ENCODE data around the gene XRN2. TPM values are rescaled to one million over a fixed set of nuclear protein-coding genes. Genes with fewer than 3 reads are reported as not detected.

The XRN2 gene, protein sequence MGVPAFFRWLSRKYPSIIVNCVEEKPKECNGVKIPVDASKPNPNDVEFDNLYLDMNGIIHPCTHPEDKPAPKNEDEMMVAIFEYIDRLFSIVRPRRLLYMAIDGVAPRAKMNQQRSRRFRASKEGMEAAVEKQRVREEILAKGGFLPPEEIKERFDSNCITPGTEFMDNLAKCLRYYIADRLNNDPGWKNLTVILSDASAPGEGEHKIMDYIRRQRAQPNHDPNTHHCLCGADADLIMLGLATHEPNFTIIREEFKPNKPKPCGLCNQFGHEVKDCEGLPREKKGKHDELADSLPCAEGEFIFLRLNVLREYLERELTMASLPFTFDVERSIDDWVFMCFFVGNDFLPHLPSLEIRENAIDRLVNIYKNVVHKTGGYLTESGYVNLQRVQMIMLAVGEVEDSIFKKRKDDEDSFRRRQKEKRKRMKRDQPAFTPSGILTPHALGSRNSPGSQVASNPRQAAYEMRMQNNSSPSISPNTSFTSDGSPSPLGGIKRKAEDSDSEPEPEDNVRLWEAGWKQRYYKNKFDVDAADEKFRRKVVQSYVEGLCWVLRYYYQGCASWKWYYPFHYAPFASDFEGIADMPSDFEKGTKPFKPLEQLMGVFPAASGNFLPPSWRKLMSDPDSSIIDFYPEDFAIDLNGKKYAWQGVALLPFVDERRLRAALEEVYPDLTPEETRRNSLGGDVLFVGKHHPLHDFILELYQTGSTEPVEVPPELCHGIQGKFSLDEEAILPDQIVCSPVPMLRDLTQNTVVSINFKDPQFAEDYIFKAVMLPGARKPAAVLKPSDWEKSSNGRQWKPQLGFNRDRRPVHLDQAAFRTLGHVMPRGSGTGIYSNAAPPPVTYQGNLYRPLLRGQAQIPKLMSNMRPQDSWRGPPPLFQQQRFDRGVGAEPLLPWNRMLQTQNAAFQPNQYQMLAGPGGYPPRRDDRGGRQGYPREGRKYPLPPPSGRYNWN
- total RNA-seq (2022; extraction: Qiagen RNA extraction): 89.2 to 119 TPM (median 99.0 TPM) in 5 replicates

DNA sequence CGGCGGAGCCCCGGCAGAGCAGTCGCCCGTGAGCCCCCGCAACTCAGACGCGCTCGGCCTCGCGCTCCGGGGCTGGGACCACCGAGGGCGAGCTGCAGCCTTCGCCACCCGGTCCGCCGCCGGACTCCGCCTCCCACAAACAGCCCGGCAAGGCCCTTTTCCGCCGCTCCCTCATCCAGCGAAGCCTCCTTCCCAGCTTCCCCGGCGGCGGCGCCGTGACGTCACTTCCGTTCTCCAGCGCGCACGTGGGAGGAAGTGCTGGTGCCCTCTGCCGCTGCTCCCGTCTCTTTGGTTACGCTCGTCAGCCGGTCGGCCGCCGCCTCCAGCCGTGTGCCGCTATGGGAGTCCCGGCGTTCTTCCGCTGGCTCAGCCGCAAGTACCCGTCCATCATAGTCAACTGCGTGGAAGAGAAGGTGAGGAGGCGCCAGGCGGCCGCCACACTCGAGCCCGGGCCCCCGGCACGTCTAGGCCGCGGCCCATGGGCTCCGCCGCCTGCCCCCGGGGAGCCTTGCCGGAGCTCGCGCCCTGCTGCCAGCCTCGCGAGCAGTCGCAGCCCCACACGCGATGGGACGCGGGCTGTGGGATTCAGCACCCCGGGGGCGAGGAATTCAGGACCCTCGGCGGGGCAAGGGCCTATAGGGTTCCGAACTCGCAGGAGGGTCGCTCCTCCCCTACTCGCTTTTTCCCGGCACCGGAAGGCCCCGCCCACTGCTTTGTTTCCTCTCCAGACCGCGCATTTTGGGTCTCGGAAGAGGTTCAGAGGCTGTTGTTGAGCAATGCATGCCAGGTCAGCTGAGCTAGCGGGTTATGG is at the start of gene XRN2:
XRN2 (plus strand) TSS at position 271 of the 811 bp plus-strand sequence; CDS start at position 339, 68 bp downstream.

GRCh38 chr20:21397341-21398108 is 94.4 kb downstream of the XRN2 start, which contains the start of gene NKX2-4:
NKX2-4 (minus strand) TSS chr20:21397526; CDS start chr20:21397399, 127 bp downstream.

Other genes with a start within 250 kb of the XRN2 start
- gene LINC00237, start 197.0 kb upstream of the XRN2 start, total RNA-seq (2022; extraction: Qiagen RNA extraction): not detected in 5 replicates
- 3.7 to 6.1 TPM (median 4.7 TPM) in 5 replicates for gene KIZ, start 177.2 kb upstream of the XRN2 start, total RNA-seq (2022; extraction: Qiagen RNA extraction)
- gene NKX2-4, start 94.2 kb downstream of the XRN2 start, total RNA-seq (2022; extraction: Qiagen RNA extraction): 0.03 to 0.05 TPM (median 0.05 TPM) in 3 of 5 replicates, not detected in the others
- gene NKX2-2, start 210.7 kb downstream of the XRN2 start, total RNA-seq (2022; extraction: Qiagen RNA extraction): not detected in 5 replicates